ENCODE data around the gene CERT1. TPM values are rescaled to one million over a fixed set of nuclear protein-coding genes. Genes with fewer than 3 reads are reported as not detected.

Gene CERT1
- polyA plus RNA-seq, 3 donors, result 16.6 to 50.5 (median 45.9) TPM

DNA sequence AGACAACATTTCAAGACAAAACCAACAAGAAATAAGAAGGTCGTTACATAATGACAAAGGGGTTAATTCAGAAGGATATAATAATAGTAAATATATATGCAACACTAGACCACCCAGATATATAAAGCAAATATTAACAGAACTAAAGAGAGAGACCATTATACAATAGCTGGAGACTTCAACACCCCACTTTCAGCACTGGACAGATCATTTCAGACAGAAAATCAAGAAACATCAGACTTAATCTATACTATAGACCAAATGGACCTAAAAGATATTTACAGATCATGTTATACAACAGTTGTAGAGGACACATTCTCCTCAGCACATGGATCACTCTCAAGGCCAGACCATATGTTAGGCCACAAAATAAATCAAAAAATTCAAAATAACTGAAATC is 26.8 kb downstream of the CERT1 start:
- peaks cover 0 to 1% (median 0%) of the 10 kb centered on the region in 3 donors for H3K27me3 Mint-ChIP-seq (ENCODE audit: low read depth in 3 of 3)
- no peak overlapping the region for H2AFZ ChIP-seq (ENCODE audit: insufficient read depth, low read depth, low read length, poor library complexity, severe bottlenecking)
- peaks cover 0 to 11% of the 10 kb centered on the region in 2 donors for H3K36me3 ChIP-seq (replicated peaks in 1 of 2; ENCODE audit: control insufficient read depth in 1 of 2, insufficient read depth in 2 of 2, low read length in 2 of 2)
- intact Hi-C loops (cut with micrococcal nuclease), result no loop called here
- peaks cover 98% of the 10 kb centered on the region for H3K79me2 ChIP-seq (ENCODE audit: insufficient read depth, low read length)
- no peak overlapping the region for H3K9ac ChIP-seq (ENCODE audit: insufficient read depth, low read length, poor library complexity, severe bottlenecking)
- H3K27ac Mint-ChIP-seq, result no peak overlapping the region
- H3K9me3 Mint-ChIP-seq, result peaks cover 4 to 34% (median 17%) of the 10 kb centered on the region in 7 donors
- H3K36me3 Mint-ChIP-seq, result peaks cover 25 to 33% of the 10 kb centered on the region in 2 donors
- no peak for DNase-seq
- TF ChIP-seq CTCF (IDR thresholded peaks at IDR 0.05), result no peak
- no peaks in the 10 kb centered on the region for H3K4me1 ChIP-seq (ENCODE audit: control insufficient read depth in 1 of 2, insufficient read depth in 2 of 2, low read length in 2 of 2)
- WGBS (ENCODE audit: insufficient coverage), result no CpG with 5 or more reads among the region's 1 CpG
- peaks cover 8% of the 10 kb centered on the region for H3K4me1 Mint-ChIP-seq
- no peak overlapping the region for H3K4me3 ChIP-seq (replicated peaks in 1 of 3; ENCODE audit: low read depth in 2 of 3, low read length in 3 of 3)
- H3K27ac ChIP-seq (ENCODE audit: low read depth in 1 of 2, low read length in 2 of 2), result no peak overlapping the region
- H3K27me3 ChIP-seq (ENCODE audit: control insufficient read depth in 2 of 2, insufficient read depth in 2 of 2, low read length in 2 of 2), result no peaks in the 10 kb centered on the region
- H3K9me3 ChIP-seq (replicated peaks in 1 of 2; ENCODE audit: control insufficient read depth in 1 of 2, insufficient read depth in 1 of 2, low read length in 2 of 2), result no peaks in the 10 kb centered on the region
- H3K4me3 Mint-ChIP-seq, result no peak overlapping the region
- H4K20me1 ChIP-seq (ENCODE audit: insufficient read depth, low read length), result peaks cover 98% of the 10 kb centered on the region
- no peak overlapping the region for H3K4me2 ChIP-seq (replicated peaks; ENCODE audit: extremely low read depth, low read length, poor library complexity, severe bottlenecking)

- Mint-ChIP-seq H3K27ac (no peak overlapping the region), H3K4me1 (peaks cover 8% of the 10 kb centered on the region)
- WGBS (ENCODE audit: insufficient coverage), result 100% methylated on average over 3 of the region's 3 CpGs
These were observed 28.9 kb downstream of the CERT1 start for GRCh38 chr5:75482482-75482881.

More at GRCh38 chr5:75482482-75482881, 28.9 kb downstream of the CERT1 start:
- intact Hi-C loops (cut with micrococcal nuclease), result no loop called here
- peaks cover 100% of the 10 kb centered on the region for H3K79me2 ChIP-seq (ENCODE audit: insufficient read depth, low read length)
- Mint-ChIP-seq H3K4me3 (no peak overlapping the region), H3K27me3 (ENCODE audit: low read depth in 3 of 3) (peaks cover 0 to 1% (median 0%) of the 10 kb centered on the region in 3 donors), H3K36me3 (peaks cover 21 to 31% of the 10 kb centered on the region in 2 donors), H3K9me3 (peaks cover 4 to 24% (median 14%) of the 10 kb centered on the region in 7 donors)
- no peak overlapping the region for H3K27ac ChIP-seq (ENCODE audit: low read depth in 1 of 2, low read length in 2 of 2)
- H3K36me3 ChIP-seq (replicated peaks in 1 of 2; ENCODE audit: control insufficient read depth in 1 of 2, insufficient read depth in 2 of 2, low read length in 2 of 2), result peaks cover 0 to 21% of the 10 kb centered on the region in 2 donors
- H2AFZ ChIP-seq (ENCODE audit: insufficient read depth, low read depth, low read length, poor library complexity, severe bottlenecking), result no peak overlapping the region
- no peak overlapping the region for H3K4me2 ChIP-seq (replicated peaks; ENCODE audit: extremely low read depth, low read length, poor library complexity, severe bottlenecking)
- no peak for TF ChIP-seq CTCF (IDR thresholded peaks at IDR 0.05)
- H3K27me3 ChIP-seq (ENCODE audit: control insufficient read depth in 2 of 2, insufficient read depth in 2 of 2, low read length in 2 of 2), result no peaks in the 10 kb centered on the region
- no peaks in the 10 kb centered on the region for H3K9me3 ChIP-seq (replicated peaks in 1 of 2; ENCODE audit: control insufficient read depth in 1 of 2, insufficient read depth in 1 of 2, low read length in 2 of 2)
- no peaks in the 10 kb centered on the region for H3K4me1 ChIP-seq (ENCODE audit: control insufficient read depth in 1 of 2, insufficient read depth in 2 of 2, low read length in 2 of 2)
- peaks cover 99% of the 10 kb centered on the region for H4K20me1 ChIP-seq (ENCODE audit: insufficient read depth, low read length)
- no peak overlapping the region for H3K9ac ChIP-seq (ENCODE audit: insufficient read depth, low read length, poor library complexity, severe bottlenecking)
- DNase-seq, result no peak
- no peak overlapping the region for H3K4me3 ChIP-seq (replicated peaks in 1 of 3; ENCODE audit: low read depth in 2 of 3, low read length in 3 of 3)
